CD4-positive, alpha-beta T cell treated with Interleukin-15 for 1 hour (primary cell): ENCODE data around the gene EEF2K.

Experiments used
- DNase-seq: peaks from one replicate; pipeline ENCODE4 v3.0.0-alpha.2; 2020

The EEF2K gene

GRCh38 chr16:22255335-22255734 is 49.3 kb downstream of the EEF2K start:
- no peak for DNase-seq

DNA sequence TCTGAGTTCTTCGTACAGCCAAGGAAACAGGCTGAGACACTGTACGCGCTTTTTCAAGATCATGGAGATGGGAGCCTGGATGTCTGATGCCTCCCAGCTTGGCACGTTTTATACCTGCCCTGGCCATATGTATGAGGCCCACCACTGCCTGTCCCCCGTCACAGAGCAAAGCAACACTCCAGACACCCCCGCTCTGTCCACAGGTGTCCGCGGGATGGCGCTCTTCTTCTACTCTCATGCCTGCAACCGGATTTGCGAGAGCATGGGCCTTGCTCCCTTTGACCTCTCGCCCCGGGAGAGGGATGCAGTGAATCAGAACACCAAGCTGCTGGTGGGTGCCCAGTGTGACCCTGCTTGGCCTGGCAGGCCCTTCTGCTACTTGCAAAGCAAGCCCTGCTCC is 51.4 kb downstream of the EEF2K start:
- no peak for DNase-seq

- DNase-seq = no peak
Observed at GRCh38 chr16:22260490-22260889, 54.4 kb downstream of the EEF2K start.

GRCh38 chr16:22262460-22262859 is 56.4 kb downstream of the EEF2K start:
- DNase-seq = no peak

DNA sequence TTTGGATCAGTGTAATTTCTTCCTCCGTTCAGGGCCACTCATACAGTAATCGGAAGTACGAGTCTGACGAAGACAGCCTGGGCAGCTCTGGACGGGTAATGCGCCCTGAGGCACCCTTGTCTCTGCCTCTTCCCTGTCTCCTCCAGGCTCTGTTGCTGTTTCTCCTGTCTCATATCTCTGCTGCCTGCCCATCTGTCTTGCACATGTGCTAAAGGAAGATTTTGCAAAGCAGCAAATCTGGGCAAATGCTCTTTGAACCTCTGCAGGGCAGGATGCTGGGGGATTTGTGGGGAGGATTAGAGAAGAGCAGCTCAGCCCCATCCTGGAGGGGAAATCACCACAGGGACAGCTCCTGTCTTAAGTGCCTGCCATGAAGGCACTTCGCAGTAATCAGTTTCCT is 58.7 kb downstream of the EEF2K start:
- no peak for DNase-seq

- DNase-seq = no peak
Observed at GRCh38 chr16:22265351-22265750, 59.3 kb downstream of the EEF2K start.

- DNase-seq = no peak
Observed at GRCh38 chr16:22266546-22266945, 60.5 kb downstream of the EEF2K start.

GRCh38 chr16:22267764-22268163 is 61.7 kb downstream of the EEF2K start:
- no peak for DNase-seq

DNA sequence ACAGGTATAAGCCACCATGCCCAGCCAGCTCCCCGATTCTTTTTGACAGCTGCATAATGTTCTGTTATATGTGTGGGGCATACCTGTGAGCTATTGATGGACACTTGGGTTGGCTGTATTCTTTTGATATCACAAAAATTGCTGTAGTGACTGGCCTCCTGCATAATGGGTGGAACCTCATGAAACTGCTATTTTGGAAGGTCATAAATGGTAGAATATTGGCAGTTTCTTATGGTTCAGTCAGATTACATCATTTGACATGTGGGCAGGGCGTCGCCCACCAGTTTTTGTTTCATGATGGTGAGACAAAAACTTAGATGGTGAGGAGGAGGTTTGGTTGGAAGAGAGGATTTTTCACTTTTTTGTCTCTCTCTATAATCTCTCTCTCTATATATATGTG is 64.4 kb downstream of the EEF2K start:
- no peak for DNase-seq

DNA sequence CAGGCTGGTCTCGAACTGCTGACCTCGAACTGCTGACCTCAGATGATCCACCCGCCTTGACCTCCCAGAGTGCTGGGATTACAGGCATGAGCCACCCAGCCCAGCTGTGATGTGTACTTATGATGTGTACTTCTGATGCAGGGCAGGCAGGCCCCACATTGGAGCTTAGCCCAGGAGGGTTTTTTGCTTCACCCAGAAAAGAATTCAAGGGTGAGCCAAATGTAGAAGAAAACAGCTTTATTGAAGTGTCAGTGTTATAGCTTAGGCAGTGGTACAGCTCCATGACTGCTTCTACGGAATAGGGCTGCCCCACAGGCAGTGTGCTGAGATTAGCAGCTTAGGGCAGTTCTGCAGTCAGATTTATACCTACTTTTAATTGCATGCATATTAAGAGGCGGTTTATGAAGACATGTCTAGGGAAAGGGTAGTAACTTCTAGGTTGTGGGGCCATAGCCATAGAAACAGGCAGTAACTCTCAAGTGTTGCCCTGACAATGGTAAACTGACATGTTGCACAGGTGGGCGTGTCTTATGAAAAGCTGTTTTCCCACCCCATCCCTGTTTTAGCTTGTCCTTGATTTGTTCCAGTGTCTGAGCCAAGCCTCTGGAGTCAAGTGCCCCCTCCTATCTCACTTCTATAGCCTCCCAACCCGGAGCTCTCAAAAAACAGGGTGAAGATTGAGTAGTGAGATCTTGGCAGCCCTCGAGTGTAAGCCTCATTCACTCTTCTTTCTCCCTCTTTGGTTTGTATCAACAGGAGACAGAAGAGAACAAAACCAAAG is 67.0 kb downstream of the EEF2K start:
- no peak for DNase-seq

DNA sequence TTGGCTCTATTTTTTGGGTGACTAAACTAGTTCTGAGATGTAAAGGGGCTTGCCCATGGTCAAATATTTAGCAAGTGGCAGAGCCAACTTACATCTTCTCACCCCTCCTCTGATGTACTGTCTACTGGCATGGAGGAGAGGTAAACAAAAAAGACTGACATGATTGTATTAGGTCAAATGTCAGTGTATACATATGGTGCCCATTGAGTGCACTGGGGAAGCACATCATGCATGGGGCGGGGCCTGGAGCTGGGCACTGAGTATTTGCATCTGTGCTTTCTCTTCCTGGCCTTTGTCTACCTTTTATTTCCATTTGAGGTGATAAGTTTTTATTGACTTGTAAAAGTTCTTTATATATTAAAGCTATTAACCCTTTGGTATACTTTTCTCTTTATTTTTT is 68.8 kb downstream of the EEF2K start:
- no peak for DNase-seq

DNA sequence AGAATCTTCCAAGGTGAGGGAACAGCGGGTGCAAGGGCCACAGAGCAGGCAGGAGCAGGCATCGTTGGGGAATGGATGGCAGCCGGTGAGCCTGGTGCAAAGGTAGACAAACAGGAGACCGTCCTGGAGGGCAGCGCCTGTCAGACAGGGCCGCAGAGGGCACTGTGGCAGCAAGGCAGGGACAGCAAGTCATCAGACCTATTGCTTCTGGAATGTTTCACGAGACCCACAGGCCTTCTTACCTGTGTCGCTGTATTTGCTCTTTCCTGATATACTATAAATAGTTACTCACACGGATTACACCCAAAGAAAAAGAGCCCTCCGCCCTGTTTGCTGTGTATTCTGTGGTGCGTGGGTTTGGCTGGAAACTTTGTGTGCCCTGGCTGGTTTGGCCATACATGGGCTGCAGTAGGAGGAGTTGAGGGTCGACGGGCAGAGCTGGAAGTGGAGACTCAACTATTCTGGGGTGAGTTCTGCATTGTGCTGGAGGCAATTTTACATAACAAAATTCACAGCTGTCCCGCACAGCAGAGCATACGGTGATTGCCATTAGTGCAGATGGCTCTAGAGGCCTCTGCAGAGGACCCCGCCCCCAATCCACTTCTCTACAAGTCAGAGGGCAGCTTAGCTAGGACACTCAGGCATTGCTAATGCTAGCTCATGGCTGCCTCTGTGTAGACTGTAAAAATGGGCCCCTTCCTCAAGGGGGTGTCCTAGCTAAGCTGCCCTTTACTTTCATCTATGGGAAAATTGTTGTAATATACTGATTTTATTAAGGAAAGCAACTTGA is 72.6 kb downstream of the EEF2K start:
- no peak for DNase-seq

- DNase-seq = no peak
Observed at GRCh38 chr16:22282254-22282892, 76.3 kb downstream of the EEF2K start.

DNA sequence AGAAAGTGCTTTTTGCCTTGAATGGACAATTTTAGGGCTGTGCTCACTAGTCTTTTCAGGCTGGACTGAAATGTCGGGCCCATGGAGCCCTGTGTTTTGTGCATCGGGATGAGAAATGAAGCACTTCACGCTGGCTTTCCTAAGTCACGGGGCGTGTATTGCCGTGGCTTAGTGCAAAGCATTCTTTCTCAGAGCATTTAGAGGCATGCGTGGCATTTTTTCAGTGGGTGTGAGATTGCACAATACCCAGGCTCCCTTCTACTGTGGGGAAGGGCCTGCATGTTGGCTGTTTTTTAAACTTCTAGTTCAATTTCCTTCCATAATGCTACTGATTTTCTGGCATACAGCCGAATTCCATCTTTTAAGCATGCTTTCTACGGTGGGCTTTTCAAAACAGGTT is 78.6 kb downstream of the EEF2K start:
- DNase-seq = no peak

GRCh38 chr16:22285080-22285479 is 79.0 kb downstream of the EEF2K start:
- no peak for DNase-seq

- DNase-seq = no peak
Observed at GRCh38 chr16:22291020-22291419, 84.9 kb downstream of the EEF2K start.

- no peak for DNase-seq
Observed at GRCh38 chr16:22291860-22292318, 85.8 kb downstream of the EEF2K start.

DNA sequence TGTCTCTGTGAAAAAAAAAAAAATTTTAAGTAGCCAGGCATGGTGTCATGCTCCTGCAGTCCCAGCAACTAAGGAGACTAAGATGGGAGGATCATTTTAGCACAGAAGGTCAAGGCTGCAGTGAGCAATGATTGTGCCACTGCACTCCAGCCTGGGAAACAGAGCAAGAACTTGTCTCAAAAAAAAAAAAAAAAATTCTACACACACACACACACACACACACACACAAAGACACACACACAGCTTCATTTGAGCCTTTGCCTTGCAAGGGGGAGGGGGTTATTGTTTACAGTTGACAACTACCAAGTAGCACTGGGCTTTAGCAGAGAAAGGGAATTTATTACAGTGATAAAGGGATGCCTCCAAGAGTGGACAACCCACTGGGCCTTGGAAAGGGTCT is 86.2 kb downstream of the EEF2K start:
- DNase-seq = no peak

DNA sequence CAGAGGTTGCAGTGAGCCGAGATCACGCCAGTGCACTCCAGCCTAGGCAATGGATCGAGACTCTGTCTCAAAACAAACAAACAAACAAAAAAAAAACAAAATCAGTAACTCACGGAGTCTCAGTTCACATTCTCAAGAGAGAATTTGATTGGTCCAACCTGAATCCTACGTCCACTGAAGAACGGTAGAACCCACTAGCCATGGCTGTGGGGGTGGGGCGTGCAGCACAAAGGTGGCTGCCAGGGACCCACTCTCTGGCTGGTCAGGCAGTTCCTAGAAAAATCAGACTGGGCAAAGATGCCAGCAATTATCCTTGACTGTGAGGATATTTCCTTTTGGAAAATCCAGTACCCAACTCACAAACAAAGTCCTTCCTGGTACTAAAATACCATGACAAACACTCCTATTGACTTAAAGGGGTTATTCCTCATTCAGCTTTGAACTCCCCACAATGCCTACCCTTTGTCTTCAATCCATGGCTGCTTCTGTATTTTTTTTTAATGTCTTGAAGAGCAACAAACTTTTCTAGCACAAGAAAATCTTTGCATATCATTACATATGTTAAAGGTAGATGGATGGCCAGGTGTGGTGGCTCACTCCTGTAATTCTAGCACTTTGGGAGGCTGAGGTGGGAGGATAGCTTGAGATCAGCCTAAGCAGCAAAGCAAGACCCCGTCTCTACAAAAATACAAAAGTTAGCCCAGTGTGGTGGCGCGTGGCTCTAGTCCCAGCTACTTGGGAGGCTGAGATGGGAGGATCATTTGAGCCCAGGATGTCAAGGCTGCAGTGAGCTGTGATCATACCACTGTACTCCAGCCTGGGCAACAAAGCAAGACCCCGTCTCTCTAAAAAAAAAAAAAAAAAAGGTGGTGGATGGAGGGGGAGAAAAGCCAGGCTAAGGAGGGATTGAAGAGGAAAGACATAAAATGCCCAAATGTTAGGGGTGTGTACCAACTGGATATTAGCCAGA is 87.3 kb downstream of the EEF2K start:
- no peak for DNase-seq

- no peak for DNase-seq
Observed at GRCh38 chr16:22296225-22297113, 90.4 kb downstream of the EEF2K start.

DNA sequence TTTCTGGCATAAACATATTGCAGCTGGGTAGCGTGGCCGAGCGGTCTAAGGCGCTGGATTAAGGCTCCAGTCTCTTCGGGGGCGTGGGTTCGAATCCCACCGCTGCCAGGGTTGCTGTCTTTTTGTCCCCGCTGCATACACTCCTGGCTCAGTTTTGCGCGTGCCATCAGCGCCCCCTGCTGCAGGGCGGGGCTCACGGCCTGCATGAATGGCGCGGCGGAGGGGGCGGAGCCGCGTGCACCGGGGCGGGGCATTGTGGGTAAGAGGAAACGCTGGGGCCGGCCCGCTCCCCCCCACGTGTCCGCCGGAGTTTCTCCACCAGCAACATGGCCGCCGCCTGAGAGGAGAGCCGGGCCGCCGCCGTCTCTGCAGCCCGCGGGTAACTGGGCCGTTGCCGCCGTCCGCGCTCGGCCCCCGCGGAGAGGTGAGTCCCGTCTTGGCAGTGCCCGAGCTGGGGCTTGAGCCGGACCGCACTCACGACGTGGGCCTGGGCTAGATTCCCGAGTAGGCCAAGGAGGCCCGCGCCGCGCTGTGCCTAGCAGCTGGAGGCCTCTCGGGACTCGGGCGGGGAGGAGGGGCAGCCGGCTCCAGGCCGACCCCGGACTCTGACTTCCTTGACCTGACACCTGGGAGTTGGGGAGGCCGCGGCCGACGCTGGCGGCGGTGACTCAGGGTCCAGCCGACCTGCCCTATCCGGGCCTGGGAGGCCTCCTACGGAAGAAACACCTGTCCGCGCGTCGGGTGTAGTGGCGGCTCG is 91.2 kb downstream of the EEF2K start, which contains the start of gene POLR3E:
TSS of gene POLR3E (plus strand) at position 296 of the 757 bp plus-strand sequence. CDS start 5,560 bp downstream, outside the sequence.
- peak; percentile 98 for DNase-seq
